Uterus (tissue), 2 donors: ENCODE data around the gene SPTBN4.
A peak's percentile ranks its signal among the peaks of the same experiment; 100 is the strongest.

ENCODE experiments used
- CTCF ChIP-seq, 4 experiments: fragments of 200-600 bp in 2 of 4; fragments of 450-650 bp in 2 of 4; sonication (generic) in 2 of 4; IDR thresholded peaks; one replicate each; pipeline ENCODE4 v1.5.1; 2016 to 2019; ENCODE audit warnings: antibody characterized with exemption in 4 of 4, mild to moderate bottlenecking in 2 of 4, moderate library complexity in 1 of 4
- POLR2A ChIP-seq, 2 donors: fragments of 450-650 bp; IDR thresholded peaks; one replicate each; pipeline ENCODE4 v1.6.1; 2016; ENCODE audit warnings: antibody characterized with exemption in 2 of 2, mild to moderate bottlenecking in 1 of 2, moderate library complexity in 1 of 2

GRCh38 chr19:40444000-40444824 lies 22.6 kb upstream of the SPTBN4 start, which contains the start of gene SERTAD3:
- no peak for TF ChIP-seq CTCF (IDR thresholded peaks at IDR 0.05)
- peak; percentile 97 to 100 for TF ChIP-seq POLR2A (IDR thresholded peaks at IDR 0.05)
